GM04503 (cell line): ENCODE data around the gene ITGBL1.

Experiments
- DNase-seq: peaks from one replicate; pipeline ENCODE4 v3.0.0-alpha.2; 2012; ENCODE audit warnings: low read depth

ITGBL1 gene

DNA sequence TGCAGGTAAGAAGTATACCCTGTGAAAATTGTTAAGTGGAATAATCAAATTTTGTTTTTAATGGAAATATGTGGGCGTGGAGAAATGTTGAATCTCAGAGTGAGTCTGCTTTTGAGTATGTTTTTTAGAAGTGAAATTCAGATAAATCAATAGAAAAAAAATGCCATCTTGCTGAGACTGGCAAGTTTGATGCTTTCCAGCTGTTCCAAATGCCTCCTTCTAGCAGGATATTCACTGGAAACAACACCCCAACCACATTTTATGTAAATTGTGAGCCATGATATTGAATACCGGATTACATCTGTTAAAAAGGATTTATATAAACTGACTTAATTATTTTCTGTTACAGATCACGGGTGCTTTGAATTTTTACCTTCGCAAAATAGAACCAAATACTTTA, 115.4 kb downstream of the ITGBL1 start:
- DNase-seq: no peak

DNA sequence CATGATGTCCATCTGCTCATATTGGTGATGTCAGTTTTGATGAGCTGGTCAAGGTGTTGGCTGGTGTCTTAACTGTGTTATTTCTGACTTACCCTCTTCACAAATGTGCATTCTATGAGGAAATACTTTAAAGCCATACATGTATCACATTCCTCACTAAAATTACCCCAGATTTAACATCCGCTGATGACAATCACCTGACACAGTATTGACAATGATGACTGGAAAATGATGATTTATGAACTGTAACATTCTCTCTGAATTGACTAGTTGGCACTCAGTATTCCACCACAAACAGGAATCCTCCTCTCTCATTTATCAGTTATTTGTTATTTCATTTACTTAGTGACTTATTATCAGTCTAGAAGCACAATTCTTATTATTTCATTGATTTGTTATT, 117.3 kb downstream of the ITGBL1 start:
- DNase-seq: no peak

DNA sequence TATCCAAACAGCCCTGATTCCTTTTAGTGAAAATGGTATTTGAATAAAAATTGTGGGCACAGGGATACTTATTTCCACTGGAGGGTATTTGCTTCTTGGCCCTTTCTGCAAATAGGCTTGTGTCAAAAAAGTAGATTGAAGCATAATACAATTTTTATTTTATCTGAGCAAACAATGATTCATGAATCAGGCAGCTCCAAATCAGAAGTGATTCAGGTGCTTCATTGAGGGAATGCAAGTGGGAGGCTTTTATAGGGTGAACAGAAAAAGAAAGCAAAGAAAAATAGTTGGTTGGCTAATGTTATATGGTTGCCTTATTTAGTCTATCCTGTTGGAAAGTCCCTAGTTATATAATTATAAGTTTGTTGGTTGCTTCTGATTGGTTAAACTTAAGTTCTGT, 117.9 kb downstream of the ITGBL1 start:
- no peak for DNase-seq

DNA sequence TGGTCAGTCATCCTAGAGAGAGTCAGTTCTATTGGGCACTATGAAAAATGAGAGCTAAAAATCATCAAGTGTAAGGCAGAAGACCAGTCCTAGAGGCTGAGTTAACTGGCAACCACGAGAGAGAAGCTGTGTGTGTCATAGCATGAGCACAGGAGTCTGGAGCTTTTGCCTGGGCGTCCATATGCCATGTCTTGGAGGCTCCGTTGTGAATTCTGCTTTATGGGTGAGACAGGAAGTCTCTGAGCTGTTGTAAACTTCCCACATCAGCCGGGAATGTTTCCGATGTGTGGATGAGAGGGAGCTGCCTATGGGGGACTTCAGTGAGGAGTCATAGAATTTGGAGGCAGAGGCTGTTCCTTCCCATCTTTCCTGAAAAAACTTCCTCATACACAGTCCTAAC, 120.0 kb downstream of the ITGBL1 start:
- DNase-seq: no peak

DNA sequence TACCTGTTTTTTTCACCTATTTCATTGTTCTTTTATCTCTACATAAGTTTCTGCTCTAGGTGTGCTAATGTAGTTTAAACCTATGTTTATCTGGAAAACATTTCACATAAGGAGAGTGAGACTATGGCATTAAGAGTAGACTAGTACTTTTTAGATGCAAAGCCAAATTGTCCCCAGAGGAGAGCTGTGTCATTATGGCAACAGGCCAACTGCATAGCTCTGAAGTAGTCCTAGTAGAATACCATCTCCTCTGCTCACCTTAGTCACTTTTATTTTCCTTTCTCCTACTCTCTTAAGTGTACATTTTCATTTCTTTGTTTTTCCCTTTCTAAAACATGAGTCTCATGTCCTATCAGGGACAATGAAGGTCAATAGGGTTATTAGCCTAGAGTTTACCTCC, 123.1 kb downstream of the ITGBL1 start:
- DNase-seq: no peak

DNA sequence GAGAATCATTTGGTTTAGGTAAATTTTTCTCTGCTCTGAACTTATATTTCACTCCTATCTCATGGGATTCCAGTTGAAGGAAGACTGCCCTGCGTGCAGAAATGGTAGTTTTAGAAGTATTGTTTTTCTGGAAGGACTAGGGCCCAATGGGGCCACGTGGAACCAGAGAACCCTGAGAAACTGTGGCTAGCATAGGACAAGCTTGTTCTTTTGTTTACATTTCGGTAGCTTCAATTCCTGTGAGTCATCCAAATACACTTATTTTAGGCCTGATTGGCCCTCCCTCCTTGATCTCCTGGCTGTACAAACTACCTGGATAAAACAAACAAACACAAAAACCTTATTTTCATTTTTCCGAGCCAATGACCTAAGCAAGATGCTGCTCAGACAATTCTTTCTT, 124.0 kb downstream of the ITGBL1 start:
- DNase-seq: no peak

DNA sequence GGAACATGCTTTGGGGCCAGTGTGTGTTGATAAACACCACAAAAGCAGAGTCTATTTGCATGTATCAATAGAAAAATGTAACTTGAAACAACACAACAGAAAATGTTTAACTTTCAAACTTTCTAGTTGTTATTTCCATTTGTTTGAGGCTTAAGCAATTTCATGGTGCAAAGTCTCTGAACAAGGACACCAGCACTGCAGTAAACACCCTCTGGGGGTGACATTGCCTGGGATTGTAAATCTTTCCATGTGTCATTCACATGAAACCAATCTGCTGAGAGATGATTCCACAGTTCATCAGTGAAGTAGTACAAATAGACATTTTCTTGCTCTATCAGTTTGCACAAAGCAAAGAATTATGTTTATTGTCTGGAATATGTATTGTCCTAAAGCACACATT, 124.5 kb downstream of the ITGBL1 start:
- no peak for DNase-seq

DNA sequence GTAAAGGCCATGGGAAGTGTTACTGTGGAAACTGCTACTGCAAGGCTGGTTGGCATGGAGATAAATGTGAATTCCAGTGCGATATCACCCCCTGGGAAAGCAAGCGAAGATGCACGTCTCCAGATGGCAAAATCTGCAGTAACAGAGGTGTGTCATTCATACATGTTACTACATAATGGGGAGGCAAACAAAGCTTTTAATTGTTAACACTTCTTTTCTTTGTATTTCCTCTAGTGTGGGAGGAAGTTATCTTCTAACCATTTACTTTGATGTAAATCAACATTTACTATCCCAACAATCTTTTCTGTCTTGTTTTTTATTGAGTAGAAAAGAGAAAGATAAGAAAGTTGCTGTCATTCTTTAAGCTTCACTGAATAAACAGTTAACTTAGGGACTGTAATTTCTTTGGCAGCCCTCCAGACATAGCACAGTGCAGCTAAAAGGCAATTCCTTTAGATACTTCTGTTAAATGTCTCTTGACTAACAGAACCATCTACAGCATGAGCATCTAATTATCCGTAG, 126.9 kb downstream of the ITGBL1 start:
- DNase-seq: no peak

DNA sequence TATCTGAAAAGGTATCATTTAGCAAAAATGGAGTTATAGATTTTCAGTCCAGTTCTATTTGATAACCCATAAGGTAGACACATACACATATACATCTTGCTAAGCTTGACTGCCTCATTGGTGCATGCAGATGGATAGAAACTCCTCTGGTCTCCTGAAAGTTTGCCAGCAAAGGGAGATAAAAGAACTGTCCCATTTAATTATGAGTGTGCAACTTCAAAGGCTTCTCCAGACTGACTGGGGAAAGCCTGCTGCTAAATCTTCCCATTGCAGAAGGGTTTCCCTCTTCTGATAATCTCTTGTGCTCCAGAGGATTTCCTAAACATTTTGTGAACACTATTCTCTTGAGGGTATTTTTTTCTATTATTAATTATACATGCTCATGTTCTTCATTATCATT, 131.9 kb downstream of the ITGBL1 start:
- DNase-seq: no peak

DNA sequence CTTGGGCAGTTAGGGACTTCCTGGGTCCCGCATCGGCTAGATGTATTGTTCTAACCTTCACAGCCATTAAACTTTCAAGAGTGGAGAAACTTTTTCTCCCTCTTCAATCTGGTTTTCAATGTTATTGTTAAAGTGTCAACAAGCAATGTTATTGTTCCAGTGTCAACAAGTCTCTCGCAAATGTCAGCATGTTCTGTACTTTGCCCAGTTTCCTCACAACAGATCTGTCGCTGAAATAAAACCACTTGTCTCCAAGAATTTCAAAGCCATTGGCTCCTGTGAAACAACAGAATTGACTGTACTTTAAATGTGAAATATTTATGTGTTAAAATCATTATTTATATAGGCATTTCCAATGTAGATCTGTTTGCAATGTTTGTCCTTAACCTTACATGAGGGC, 138.0 kb downstream of the ITGBL1 start:
- no peak for DNase-seq

DNA sequence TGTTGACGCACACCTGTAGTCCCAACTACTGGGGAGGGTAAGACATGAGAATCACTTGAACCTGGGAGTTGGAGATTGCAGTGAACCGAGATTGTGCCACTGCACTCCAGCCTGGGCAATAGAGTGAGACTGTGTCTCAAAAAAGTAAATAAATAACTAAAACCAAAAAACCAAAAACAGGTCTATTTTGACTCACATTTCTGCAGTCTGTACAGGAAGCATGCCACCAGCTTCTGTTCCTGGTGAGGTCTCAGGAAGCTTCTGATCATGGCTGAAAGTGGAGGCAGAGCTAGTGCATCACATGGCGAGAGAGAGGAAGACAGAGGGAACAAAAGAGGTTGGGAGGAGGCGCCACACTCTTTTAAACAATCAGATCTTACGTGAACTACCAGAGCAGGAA, 142.5 kb downstream of the ITGBL1 start:
- DNase-seq: no peak

DNA sequence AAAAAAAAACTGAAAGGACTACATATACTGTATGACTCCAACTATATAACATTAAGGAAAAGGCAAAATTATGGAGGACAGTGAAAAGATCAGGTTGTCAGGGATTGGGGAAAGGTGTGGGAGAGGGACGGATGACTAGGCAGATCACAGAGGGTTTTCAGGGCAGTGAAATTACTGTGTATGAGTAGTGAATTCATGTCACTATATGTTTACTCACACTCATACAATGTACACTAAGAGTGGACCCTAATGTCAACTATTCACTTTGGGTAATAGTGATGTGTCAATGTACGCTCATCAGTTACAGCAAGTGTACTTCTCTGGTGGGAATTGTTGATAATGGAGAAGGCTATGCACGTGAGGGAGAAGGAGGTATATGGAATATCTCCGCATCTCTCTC, 144.3 kb downstream of the ITGBL1 start:
- DNase-seq: no peak

DNA sequence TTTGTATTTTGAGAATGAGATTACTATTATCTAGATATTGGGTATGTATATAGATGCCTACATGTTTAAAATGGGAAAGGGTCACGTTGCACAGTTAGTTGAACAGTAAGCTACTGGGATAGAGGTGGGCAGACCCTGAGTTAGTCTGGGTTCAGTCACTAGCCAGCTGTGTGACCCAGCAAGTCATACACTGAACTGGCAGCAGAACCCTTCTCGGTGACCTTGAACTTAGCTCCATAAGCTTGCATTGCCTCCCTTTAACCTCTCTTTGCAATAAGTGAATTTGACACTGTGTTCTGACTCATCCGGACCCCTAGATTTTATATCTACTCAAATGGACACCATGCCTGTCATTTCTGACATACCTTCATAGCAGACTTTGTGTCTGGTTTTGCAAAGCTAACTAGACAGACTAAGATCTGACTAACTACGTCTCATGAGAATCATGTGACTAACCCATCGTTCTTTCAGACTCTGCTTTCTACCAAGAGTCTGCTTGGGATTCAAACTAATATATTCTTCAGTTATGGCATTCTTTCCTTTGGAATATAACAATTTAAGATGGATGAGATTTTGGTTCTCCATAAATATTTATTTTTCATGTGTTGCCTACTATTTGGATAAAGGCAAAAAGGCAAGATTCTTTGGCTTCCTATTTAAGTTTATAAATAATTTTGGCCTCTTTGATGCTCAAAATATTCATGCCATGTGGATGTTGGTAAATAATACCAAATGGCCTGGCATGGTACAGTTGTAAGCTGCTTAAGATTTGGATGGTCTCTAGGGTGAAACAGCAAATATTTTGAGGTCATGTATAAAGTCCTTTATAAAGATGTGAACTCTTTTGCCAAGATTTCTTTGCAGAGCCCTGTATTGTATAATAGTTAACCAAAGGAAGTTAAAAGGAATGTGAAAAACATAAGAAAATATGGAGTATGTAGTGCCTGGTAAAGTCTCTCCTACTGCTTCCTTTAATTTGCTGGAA, 159.3 kb downstream of the ITGBL1 start:
- DNase-seq: peak; percentile 9

DNA sequence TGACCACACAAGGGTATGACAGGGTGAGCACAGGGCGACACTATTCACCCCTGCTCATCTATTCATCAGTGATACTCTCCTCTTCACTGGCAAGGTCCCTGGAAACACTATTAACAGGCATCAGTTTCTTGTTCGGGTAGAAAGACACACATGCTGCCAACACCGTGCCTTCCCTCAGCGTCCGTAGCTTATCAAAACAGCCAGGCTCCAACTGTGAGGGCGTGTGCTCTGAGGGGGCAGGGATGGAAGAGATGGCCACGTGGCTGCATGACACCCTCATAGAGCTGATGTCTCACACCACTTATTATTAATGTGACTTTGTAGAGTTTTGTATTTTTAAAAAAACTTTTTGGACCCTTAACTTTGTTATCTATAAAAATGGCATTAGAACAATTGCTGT, 160.3 kb downstream of the ITGBL1 start:
- no peak for DNase-seq

DNA sequence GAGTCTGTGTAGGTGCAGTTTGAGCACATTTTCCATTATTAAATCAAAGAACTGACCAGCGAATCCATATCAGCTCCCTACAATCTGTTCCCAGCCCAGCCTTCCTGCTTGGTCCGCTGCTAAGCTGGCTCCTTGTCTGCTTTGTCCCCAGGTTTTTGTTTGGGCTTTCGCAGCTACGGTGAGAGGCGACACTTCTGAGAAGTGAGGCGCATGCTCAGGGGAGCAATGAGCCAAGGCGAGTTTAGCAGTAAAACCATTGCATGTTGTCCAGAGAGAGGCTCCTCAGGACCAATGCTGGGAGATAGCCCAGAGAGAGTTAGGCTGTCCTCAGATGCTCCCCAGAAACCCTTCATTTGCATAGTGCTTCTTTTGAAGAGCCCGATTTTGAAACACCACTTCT, 162.0 kb downstream of the ITGBL1 start:
- no peak for DNase-seq

DNA sequence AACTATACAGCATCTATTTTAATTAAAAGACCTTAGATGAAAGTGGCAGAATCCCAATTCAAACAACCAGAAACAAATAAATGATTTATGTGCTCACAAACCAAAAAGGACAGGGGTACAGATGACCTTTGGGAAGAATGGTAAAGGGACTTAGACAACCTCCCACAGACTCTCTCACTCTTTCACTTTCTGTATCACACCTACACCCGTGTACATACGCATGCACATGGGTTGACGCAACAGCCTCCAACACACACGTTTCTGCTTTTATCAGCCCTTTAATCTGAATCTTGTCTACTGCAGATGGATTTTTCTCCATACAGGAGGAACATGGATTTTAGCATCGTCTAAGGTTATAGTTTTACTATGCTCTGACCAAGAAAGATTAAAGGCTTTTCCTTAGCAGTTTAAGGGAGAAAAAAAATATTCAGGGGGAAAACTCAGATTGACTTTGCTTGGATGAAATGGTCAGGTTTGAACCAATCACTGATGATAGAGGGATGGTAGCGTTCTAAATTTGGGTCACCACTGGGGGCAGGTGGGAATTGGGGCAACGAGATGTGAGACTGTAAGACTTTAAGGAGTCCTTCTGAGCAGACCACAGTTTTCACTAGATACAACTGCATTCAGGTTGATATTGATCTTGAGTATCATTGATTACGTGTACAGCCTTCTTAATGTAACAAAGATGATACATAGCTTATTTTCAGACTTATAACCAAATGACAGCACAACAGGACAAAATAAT, 166.1 kb downstream of the ITGBL1 start:
- no peak for DNase-seq

DNA sequence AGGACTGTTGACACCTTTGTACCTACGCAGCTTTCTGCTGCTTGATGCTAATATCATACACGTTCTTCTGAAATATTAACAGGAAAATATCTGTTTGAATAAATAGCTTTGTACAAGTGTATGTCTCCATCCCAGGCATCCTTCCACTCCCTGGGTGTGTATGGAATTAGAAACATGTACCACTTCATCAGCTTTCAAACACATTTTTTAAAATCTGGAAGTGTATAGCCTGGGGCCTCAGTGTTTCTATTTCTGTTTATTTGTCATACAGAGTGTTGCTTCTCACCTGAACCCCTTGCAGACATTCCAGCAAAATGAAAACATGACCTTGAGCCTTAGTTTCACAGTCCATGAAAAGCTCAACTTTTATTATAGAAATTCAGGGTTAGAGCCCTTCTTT, 168.6 kb downstream of the ITGBL1 start:
- DNase-seq: no peak

DNA sequence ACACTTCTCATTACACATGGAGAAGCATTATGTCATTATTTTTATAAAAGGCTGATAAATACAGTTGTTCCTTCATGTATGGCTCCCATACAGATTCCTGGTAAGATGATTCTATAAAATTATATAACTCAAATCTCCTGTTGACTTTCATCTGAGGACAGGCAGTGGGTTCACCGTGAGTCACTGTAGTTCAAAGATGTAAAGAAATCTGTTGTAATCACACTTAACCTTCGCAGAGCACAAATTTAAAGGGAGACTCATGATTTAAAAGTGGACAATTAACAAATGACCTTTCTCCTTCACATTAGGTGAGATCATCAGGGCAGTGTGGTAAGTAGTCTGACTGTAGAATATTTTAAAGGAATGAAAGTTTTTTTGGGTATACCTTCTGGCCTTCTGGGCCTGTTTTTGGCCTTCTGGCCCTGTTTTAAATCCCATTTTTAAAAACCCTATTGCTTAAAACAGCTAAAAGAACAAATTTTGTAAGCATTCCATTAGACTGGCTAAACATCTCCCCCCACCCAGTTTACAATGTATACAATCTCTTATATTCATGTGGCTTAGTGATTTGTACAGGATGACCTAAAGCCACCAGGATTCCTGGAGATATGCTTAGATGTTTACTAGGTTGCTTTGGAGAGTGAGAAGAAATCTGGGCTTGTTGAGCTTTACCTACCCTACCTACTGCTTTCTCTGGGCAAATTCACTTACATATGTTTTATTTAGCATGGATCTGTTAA, 171.2 kb downstream of the ITGBL1 start:
- DNase-seq: no peak

DNA sequence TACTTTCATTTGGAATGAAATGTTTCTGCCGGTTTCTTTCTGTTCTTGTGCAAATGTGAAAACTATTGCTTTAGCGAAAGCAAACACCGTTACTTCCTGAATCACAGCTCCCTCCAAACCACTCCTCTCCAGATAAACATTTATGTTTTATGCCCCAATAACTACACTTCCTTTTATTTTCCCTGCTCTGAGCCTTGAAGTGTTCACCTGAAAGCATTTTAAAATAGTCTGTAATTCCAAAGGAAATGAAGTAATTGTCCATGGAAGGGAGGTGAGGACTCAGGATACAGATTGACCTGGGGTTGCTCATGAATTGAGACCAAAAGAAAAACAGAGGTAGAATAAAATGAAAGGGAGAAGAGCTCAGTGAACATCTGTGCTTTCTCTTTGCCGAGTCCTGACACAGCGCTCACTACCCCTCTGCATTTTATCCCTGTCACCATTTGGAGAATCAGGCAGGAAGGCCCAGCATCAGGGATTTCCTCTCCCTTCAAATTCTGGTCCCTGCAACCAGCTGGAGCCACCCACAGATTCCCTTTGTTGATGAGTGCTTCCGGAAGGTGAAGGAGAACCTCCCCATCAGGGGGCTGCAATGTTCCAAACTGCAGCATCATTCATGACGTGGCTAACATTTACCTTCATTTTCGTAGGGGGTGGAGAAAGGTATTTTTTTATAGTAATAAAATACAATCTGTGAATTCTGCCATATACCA, 171.9 kb downstream of the ITGBL1 start:
- no peak for DNase-seq

DNA sequence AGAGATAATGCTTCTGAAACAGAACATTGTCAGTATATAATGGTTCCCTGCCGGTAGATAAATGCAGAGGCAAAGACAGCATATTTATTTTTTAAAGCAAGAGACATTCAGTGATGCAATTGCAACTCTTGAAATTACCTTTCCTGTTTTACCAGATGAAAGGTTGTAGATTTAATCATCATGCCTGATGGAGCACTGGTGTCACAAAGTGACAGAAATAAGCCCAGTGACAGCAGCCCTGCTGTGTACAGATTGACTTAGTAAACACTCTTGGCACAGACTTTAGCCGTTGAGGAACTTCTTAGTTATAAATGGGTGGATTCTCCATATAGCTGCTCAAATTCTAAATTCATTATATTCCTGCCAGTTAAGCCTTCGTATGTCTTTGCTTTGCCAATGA, 172.5 kb downstream of the ITGBL1 start:
- no peak for DNase-seq

DNA sequence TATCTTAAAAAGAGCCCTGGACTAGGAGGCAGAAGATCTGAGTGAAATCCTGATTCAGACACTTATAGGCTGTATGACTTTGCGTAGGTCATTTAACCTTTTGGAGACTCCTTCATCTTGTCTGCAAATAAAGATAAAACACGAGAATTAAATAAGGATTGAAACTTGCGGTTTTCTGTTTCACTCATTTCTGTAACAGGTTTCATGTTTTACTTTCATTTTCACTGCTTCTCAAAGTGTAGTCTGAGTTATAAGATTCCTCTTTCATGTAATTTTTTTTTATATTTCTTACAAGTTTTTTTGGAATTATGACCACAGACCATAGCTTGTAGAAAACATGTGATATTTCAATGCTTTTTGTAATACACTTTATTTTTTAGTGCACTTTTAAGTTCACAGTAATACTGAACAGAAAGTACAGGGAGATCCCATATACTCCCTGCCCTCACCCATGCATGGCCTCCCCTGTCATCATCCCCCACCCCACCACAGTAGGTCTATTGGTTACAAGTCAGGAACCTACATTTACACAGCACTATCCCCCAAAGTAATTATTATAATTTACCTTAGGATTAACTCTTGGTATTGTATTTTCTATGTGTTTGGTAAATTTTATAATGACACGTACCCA, 174.6 kb downstream of the ITGBL1 start:
- no peak for DNase-seq
